ENCODE data around the gene REXO4. TPM values are rescaled to one million over a fixed set of nuclear protein-coding genes. Genes with fewer than 3 reads are reported as not detected.

Gene REXO4
- total RNA-seq, 1 donor from 2014 or later, result 22.5 TPM

- H3K9me3 Mint-ChIP-seq (ENCODE audit: unreplicated experiment), result no peaks in the 10 kb centered on the region
- no peak for FAIRE-seq
Measured at GRCh38 chr9:133436681-133437080, 18.9 kb upstream of the REXO4 start.

GRCh38 chr9:133433351-133433843 is 15.6 kb upstream of the REXO4 start:
- no peaks in the 10 kb centered on the region for H3K79me2 ChIP-seq (ENCODE audit: insufficient read depth, low read length)
- Mint-ChIP-seq H3K9me3 (ENCODE audit: unreplicated experiment) (no peaks in the 10 kb centered on the region), H3K36me3 (ENCODE audit: low read depth, unreplicated experiment) (peaks cover 5% of the 10 kb centered on the region), H3K27ac (ENCODE audit: unreplicated experiment) (no peak overlapping the region), H3K27me3 (ENCODE audit: low read depth, unreplicated experiment) (peaks cover 2% of the 10 kb centered on the region), H3K4me3 (ENCODE audit: unreplicated experiment) (no peak overlapping the region), H3K4me1 (ENCODE audit: low read depth, unreplicated experiment) (no peaks in the 10 kb centered on the region)
- H3K4me3 ChIP-seq (ENCODE audit: insufficient read depth, low read depth, low read length), result no peak overlapping the region
- FAIRE-seq, result no peak
- H3K9ac ChIP-seq (ENCODE audit: low read length), result no peak overlapping the region
- no peak overlapping the region for H2AFZ ChIP-seq (ENCODE audit: low read depth, low read length)
- H3K4me1 ChIP-seq (ENCODE audit: insufficient read depth, low read length), result no peaks in the 10 kb centered on the region
- H3K27ac ChIP-seq (ENCODE audit: low read depth, low read length), result no peak overlapping the region
- TF ChIP-seq CTCF (IDR thresholded peaks at IDR 0.05; ENCODE audit: insufficient read depth, low read depth, low read length), result no peak
- TF ChIP-seq EZH2 (IDR thresholded peaks at IDR 0.05; ENCODE audit: insufficient read depth, low read length), result no peak
- no peaks in the 10 kb centered on the region for H3K36me3 ChIP-seq (ENCODE audit: insufficient read depth, low read length)
- H4K20me1 ChIP-seq (ENCODE audit: insufficient read depth, low read length), result no peaks in the 10 kb centered on the region
- no peak overlapping the region for H3K4me2 ChIP-seq (ENCODE audit: low read length)
- H3K9me3 ChIP-seq (ENCODE audit: insufficient read depth, low read depth, low read length), result no peaks in the 10 kb centered on the region
- no peaks in the 10 kb centered on the region for H3K27me3 ChIP-seq (ENCODE audit: insufficient read depth, low read length)
- no peak for DNase-seq (ENCODE audit: low read depth)

More at GRCh38 chr9:133436681-133437080, 18.9 kb upstream of the REXO4 start:
- no peak for TF ChIP-seq CTCF (IDR thresholded peaks at IDR 0.05; ENCODE audit: insufficient read depth, low read depth, low read length)
- TF ChIP-seq EZH2 (IDR thresholded peaks at IDR 0.05; ENCODE audit: insufficient read depth, low read length), result no peak
- H3K36me3 Mint-ChIP-seq (ENCODE audit: low read depth, unreplicated experiment), result peaks cover 2% of the 10 kb centered on the region
- Histone ChIP-seq H4K20me1 (ENCODE audit: insufficient read depth, low read length) (no peaks in the 10 kb centered on the region), H2AFZ (ENCODE audit: low read depth, low read length) (no peak overlapping the region), H3K4me3 (ENCODE audit: insufficient read depth, low read depth, low read length) (no peak overlapping the region), H3K27me3 (ENCODE audit: insufficient read depth, low read length) (no peaks in the 10 kb centered on the region), H3K4me2 (ENCODE audit: low read length) (no peak overlapping the region), H3K27ac (ENCODE audit: low read depth, low read length) (no peak overlapping the region), H3K79me2 (ENCODE audit: insufficient read depth, low read length) (no peaks in the 10 kb centered on the region), H3K4me1 (ENCODE audit: insufficient read depth, low read length) (no peaks in the 10 kb centered on the region), H3K9me3 (ENCODE audit: insufficient read depth, low read depth, low read length) (no peaks in the 10 kb centered on the region), H3K36me3 (ENCODE audit: insufficient read depth, low read length) (no peaks in the 10 kb centered on the region), H3K9ac (ENCODE audit: low read length) (no peak overlapping the region)
- peaks cover 20% of the 10 kb centered on the region for H3K27me3 Mint-ChIP-seq (ENCODE audit: low read depth, unreplicated experiment)
- no peaks in the 10 kb centered on the region for H3K4me1 Mint-ChIP-seq (ENCODE audit: low read depth, unreplicated experiment)
- no peak for DNase-seq (ENCODE audit: low read depth)
- H3K4me3 Mint-ChIP-seq (ENCODE audit: unreplicated experiment), result no peak overlapping the region
- no peak overlapping the region for H3K27ac Mint-ChIP-seq (ENCODE audit: unreplicated experiment)

- Mint-ChIP-seq H3K27me3 (ENCODE audit: low read depth, unreplicated experiment) (peaks cover 10% of the 10 kb centered on the region), H3K4me1 (ENCODE audit: low read depth, unreplicated experiment) (no peaks in the 10 kb centered on the region), H3K9me3 (ENCODE audit: unreplicated experiment) (no peaks in the 10 kb centered on the region), H3K36me3 (ENCODE audit: low read depth, unreplicated experiment) (peaks cover 4% of the 10 kb centered on the region), H3K4me3 (ENCODE audit: unreplicated experiment) (no peak overlapping the region), H3K27ac (ENCODE audit: unreplicated experiment) (no peak overlapping the region)
- Histone ChIP-seq H3K27me3 (ENCODE audit: insufficient read depth, low read length) (peaks cover 13% of the 10 kb centered on the region), H3K9ac (ENCODE audit: low read length) (no peak overlapping the region), H2AFZ (ENCODE audit: low read depth, low read length) (no peak overlapping the region), H3K79me2 (ENCODE audit: insufficient read depth, low read length) (no peaks in the 10 kb centered on the region), H3K9me3 (ENCODE audit: insufficient read depth, low read depth, low read length) (no peaks in the 10 kb centered on the region), H3K4me1 (ENCODE audit: insufficient read depth, low read length) (no peaks in the 10 kb centered on the region), H3K4me3 (ENCODE audit: insufficient read depth, low read depth, low read length) (no peak overlapping the region), H3K4me2 (ENCODE audit: low read length) (no peak overlapping the region), H3K27ac (ENCODE audit: low read depth, low read length) (no peak overlapping the region), H3K36me3 (ENCODE audit: insufficient read depth, low read length) (no peaks in the 10 kb centered on the region), H4K20me1 (ENCODE audit: insufficient read depth, low read length) (no peaks in the 10 kb centered on the region)
- DNase-seq (ENCODE audit: low read depth) (no peak), FAIRE-seq (no peak)
- no peak for TF ChIP-seq CTCF (IDR thresholded peaks at IDR 0.05; ENCODE audit: insufficient read depth, low read depth, low read length)
- no peak for TF ChIP-seq EZH2 (IDR thresholded peaks at IDR 0.05; ENCODE audit: insufficient read depth, low read length)
Measured at GRCh38 chr9:133430244-133430643, 12.4 kb upstream of the REXO4 start.

Data from astrocyte (in vitro differentiated cells and primary cell).